Suprapubic skin (tissue), 4 donors: ENCODE data around the gene AGPS.

Experiments
- CTCF ChIP-seq, 2 donors: fragments of 200-600 bp in 1 of 2; fragments of 450-650 bp in 1 of 2; sonication (generic) in 1 of 2; IDR thresholded peaks; one replicate each; pipeline ENCODE4 v1.5.1; 2016 to 2019; ENCODE audit warnings: antibody characterized with exemption in 2 of 2, mild to moderate bottlenecking in 1 of 2, moderate library complexity in 1 of 2
- EP300 ChIP-seq: sonication (generic); formaldehyde crosslinking; IDR thresholded peaks from one replicate; pipeline ENCODE4 v1.6.1; 2017; ENCODE audit warnings: antibody characterized with exemption
- POLR2A ChIP-seq, 2 donors: fragments of 450-650 bp; IDR thresholded peaks; one replicate each; pipeline ENCODE4 v1.6.1; 2017; ENCODE audit warnings: antibody characterized with exemption in 2 of 2, mild to moderate bottlenecking in 2 of 2, moderate library complexity in 2 of 2
- POLR2AphosphoS5 ChIP-seq, 3 donors: sonication (generic); formaldehyde crosslinking; IDR thresholded peaks; one replicate each; pipeline ENCODE4 v1.6.1; 2017; ENCODE audit warnings: antibody characterized with exemption in 3 of 3

GRCh38 chr2:177519534-177520115 lies 127.1 kb downstream of the AGPS start:
- TF ChIP-seq CTCF (IDR thresholded peaks at IDR 0.05): no peak
- TF ChIP-seq POLR2AphosphoS5 (IDR thresholded peaks at IDR 0.05): no peak
- no peak for TF ChIP-seq POLR2A (IDR thresholded peaks at IDR 0.05)
- no peak for TF ChIP-seq EP300
